K562 (cell line): ENCODE data around the gene ARFGAP3. TPM values are rescaled to one million over a fixed set of nuclear protein-coding genes. Genes with fewer than 3 reads are reported as not detected.

ENCODE experiments used
- ATAC-seq: fragments of 200-7000 bp; cut with Tn5 transposase; 3 replicates; pipeline ENCODE4 v1.9.1; 2020; ENCODE audit warnings: moderate library complexity
- BruUV-seq: library from RNA; stranded (reverse); fragments of 400-500 nt; replicated peaks from 2 replicates; lab custom pipeline; 2021; lab: Mats Ljungman, UMichigan
- CTCF ChIA-PET: fragments of 300-600 bp; formaldehyde crosslinking; extraction: SDS; loops from one replicate; lab custom pipeline; 2021; ENCODE audit warnings: low intra/inter-chr PET ratio; lab: Yijun Ruan, JAX
- POLR2A ChIA-PET: fragments of 300-600, 350-650 bp; sonication (Branson Sonifier 250); formaldehyde crosslinking; extraction: SDS; loops from one replicate; lab custom pipeline; 2021; ENCODE audit warnings: antibody characterized with exemption, inconsistent platforms; lab: Yijun Ruan, JAX
- DNase-seq, 4 experiments: peaks; one replicate each; pipeline versions ENCODE4 v3.0.0 to v3.0.0-alpha.2; 2011 to 2018; ENCODE audit warnings: low spot score in 3 of 4, mixed read lengths in 3 of 4; ENCODE audit errors: extremely low read depth in 1 of 4
- FAIRE-seq: peaks from 2 replicates; lab custom pipeline; 2011; peaks lifted over from hg19 to GRCh38; lab: Jason Lieb, UNC
- H2AFZ ChIP-seq: 2 replicates; pipeline ENCODE4 v1.6.0; 2011; ENCODE audit warnings: low read depth, low read length, control low read depth, inconsistent platforms
- H3K27ac ChIP-seq: fragments of 200-600 bp; 3 replicates; pipeline ENCODE4 v1.8.0; 2011; ENCODE audit warnings: low read depth, mild to moderate bottlenecking, control low read depth, inconsistent platforms, low read length, moderate library complexity, mixed read lengths; ENCODE audit errors: extremely low read depth
- H3K27me3 ChIP-seq, 2 experiments: fragments of 300-600 bp in 1 of 2; 2 replicates in 1 of 2; 3 replicates in 1 of 2; pipeline versions ENCODE4 v1.6.0 to v1.8.0; 2011; ENCODE audit warnings: inconsistent platforms in 2 of 2, low read length in 2 of 2, mild to moderate bottlenecking in 1 of 2, mixed read lengths in 1 of 2, moderate library complexity in 1 of 2; ENCODE audit not compliant: control insufficient read depth in 2 of 2, insufficient read depth in 2 of 2
- H3K36me3 ChIP-seq: fragments of 300-600 bp; 3 replicates; pipeline ENCODE4 v1.8.0; 2011; ENCODE audit warnings: mild to moderate bottlenecking, low read length, inconsistent platforms; ENCODE audit not compliant: control insufficient read depth, insufficient read depth
- H3K4me1 ChIP-seq, 2 experiments: fragments of 200-600 bp in 1 of 2; replicated peaks in 1 of 2; 2 replicates in 1 of 2; 3 replicates in 1 of 2; pipeline versions ENCODE4 v1.5.1 to v1.8.0; 2011; ENCODE audit warnings: inconsistent platforms in 2 of 2, low read length in 2 of 2, mild to moderate bottlenecking in 1 of 2, mixed read lengths in 1 of 2, moderate library complexity in 1 of 2; ENCODE audit not compliant: control insufficient read depth in 2 of 2, insufficient read depth in 2 of 2
- H3K4me2 ChIP-seq: 2 replicates; pipeline ENCODE4 v1.6.1; 2011; ENCODE audit warnings: low read length, control low read depth, inconsistent platforms, mixed read lengths; ENCODE audit not compliant: insufficient read depth
- H3K4me3 ChIP-seq: fragments of 200-600 bp; sonication (generic), shearing (Covaris generic); 2 replicates; pipeline ENCODE4 v1.5.1; 2016; ENCODE audit warnings: control low read depth, inconsistent platforms
- H3K79me2 ChIP-seq: fragments of 200-600 bp; 3 replicates; pipeline ENCODE4 v1.8.0; 2011; ENCODE audit warnings: low read length, inconsistent platforms; ENCODE audit not compliant: control insufficient read depth, insufficient read depth
- H3K9ac ChIP-seq, 2 experiments: 2 replicates each; pipeline versions ENCODE4 v1.6.0 to v1.6.1; 2011; ENCODE audit warnings: low read depth in 2 of 2, low read length in 2 of 2, control low read depth in 1 of 2, inconsistent platforms in 1 of 2, mild to moderate bottlenecking in 1 of 2, mixed read lengths in 1 of 2; ENCODE audit not compliant: insufficient read depth in 1 of 2
- H3K9me1 ChIP-seq: one replicate; pipeline ENCODE4 v1.6.0; 2011; ENCODE audit warnings: inconsistent platforms, mild to moderate bottlenecking, low read length, moderate library complexity; ENCODE audit not compliant: control insufficient read depth, insufficient read depth
- H3K9me3 ChIP-seq: replicated peaks from 2 replicates; pipeline ENCODE4 v1.5.1; 2011; ENCODE audit warnings: low read depth, low read length, inconsistent platforms; ENCODE audit not compliant: control insufficient read depth, insufficient read depth
- H4K20me1 ChIP-seq: replicated peaks from 2 replicates; pipeline ENCODE4 v1.6.1; 2011; ENCODE audit warnings: low read length, inconsistent platforms, mixed read lengths; ENCODE audit not compliant: control insufficient read depth, insufficient read depth
- CTCF ChIP-seq, 3 experiments: IDR thresholded peaks in 2 of 3; conservative IDR thresholded peaks in 1 of 3; 2 replicates each; pipeline ENCODE4 v1.5.1; 2011 to 2012; ENCODE audit warnings: low read length in 3 of 3, mild to moderate bottlenecking in 3 of 3, control low read depth in 2 of 3, improper control_type of control experiment in 1 of 3, inconsistent platforms in 1 of 3, low read depth in 1 of 3, mixed read lengths in 1 of 3, moderate library complexity in 1 of 3; ENCODE audit not compliant: insufficient read depth in 2 of 3
- KLF13 ChIP-seq: fragments of 450-650 bp; IDR thresholded peaks from 2 replicates; pipeline ENCODE4 v1.6.1; 2016; ENCODE audit warnings: missing genetic modification characterization, low read depth, mild to moderate bottlenecking, missing compliant biosample characterization, moderate library complexity, borderline replicate concordance
- RBM22 ChIP-seq: fragments of 200-400 bp; formaldehyde crosslinking; IDR thresholded peaks from 2 replicates; pipeline ENCODE4 v1.6.1; 2018; ENCODE audit warnings: low read length, low read depth; ENCODE audit not compliant: poor library complexity, severe bottlenecking
- ZNF668 ChIP-seq: fragments of 250-450 bp; sonication (Bioruptor Pico); IDR thresholded peaks from 2 replicates; pipeline ENCODE4 v1.8.0; 2022; ENCODE audit warnings: mild to moderate bottlenecking, inconsistent platforms
- WGBS: fragments of 100-300 bp; shearing (Covaris generic); methylation state at CpG from one replicate; pipeline ENCODE4 v1.1.6; 2016; ENCODE audit warnings: low coverage, mixed read lengths; ENCODE audit not compliant: insufficient coverage; ENCODE audit errors: missing lambda C conversion rate; 5-methylcytosine and 5-hydroxymethylcytosine counted together
- in situ Hi-C: fragments of 300-500 bp; cut with MboI; formaldehyde crosslinking; loops from 4 replicates; pipeline ENCODE4 v1.15.0; 2018; ENCODE audit warnings: inconsistent platforms, mixed read lengths
- intact Hi-C: fragments of 100-400 bp; cut with micrococcal nuclease; formaldehyde crosslinking; loops from 2 replicates; pipeline ENCODE4 v1.14.2; 2022
- polyA plus RNA-seq, 8 experiments: library from polyadenylated mRNA; depleted of rRNA in 4 of 8; stranded (reverse) in 5 of 8; unstranded in 3 of 8; fragments of >200 nt; fragmentation: Nextera tagmentation in 2 of 8; fragmentation: Illumina TruSeq in 1 of 8; extraction: Ambion mirVana in 2 of 8; extraction: Trizol in 1 of 8; gene quantifications; 2 replicates each; pipeline versions ENCODE4 v1.2.1 to v1.2.3, GENCODE V29; 2011 to 2014; ENCODE audit warnings: inconsistent platforms in 1 of 8, missing spikeins in 1 of 8
- total RNA-seq, 7 experiments: library from RNA; depleted of rRNA in 6 of 7; stranded (reverse); fragments of >200 nt in 6 of 7; fragmentation: Illumina TruSeq in 2 of 7; extraction: Trizol in 2 of 7; gene quantifications; 2 replicates each; pipeline versions ENCODE4 v1.2.1 to v1.2.3, GENCODE V29; 2011 to 2021; ENCODE audit warnings: low replicate concordance in 1 of 7

Gene ARFGAP3
- total and polyA plus RNA-seq, 9 of the 15 experiments (the other 6 are each of a cell fraction or from before 2014, with no cell fraction given), result 14.2 to 31.9 (median 22.7) TPM

DNA sequence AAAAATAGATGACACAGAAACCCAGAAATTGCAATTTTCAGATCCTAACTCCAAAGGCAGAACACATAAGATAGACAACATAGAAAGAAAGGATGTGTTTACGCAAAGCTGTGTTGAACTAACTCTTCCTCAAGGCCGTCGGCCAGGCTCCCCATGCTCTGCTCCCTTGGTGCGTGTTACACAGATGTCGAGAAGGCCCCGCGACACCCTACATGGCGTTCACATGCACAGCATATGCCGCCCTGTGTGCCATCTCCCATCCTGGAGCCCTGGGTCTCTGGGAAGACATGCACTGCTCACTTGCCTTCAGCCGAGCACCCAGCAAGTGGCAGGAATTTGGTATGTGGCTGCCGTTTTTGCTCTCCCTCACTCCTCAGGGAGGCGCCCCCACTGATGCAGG is 47.0 kb upstream of the ARFGAP3 start:
- TF ChIP-seq RBM22 (peak; percentile 45), ZNF668 (CRISPR knock-in tag) (no peak)
- DNase-seq (no peak), FAIRE-seq (no peak), ATAC-seq (no peak)
- in situ Hi-C loops (no loop called here), intact Hi-C loops (no loop called here)
- H3K4me3 ChIP-seq, result no peak overlapping the region
- peaks cover 5% of the 10 kb centered on the region; the same call in 2 of the 3 replicates for H3K36me3 ChIP-seq
- BruUV-seq, result no TSS peak
- POLR2A ChIA-PET, result no interaction called here
- H3K4me2 ChIP-seq, result no peak overlapping the region
- H3K9ac ChIP-seq, result no peak overlapping the region
- H3K9me3 ChIP-seq, result no peaks in the 10 kb centered on the region
- H2AFZ ChIP-seq, result no peak overlapping the region
- whole genome bisulfite sequencing, result 90% methylated on average over 6 of the region's 12 CpGs
- CTCF ChIA-PET, result no interaction called here
- H3K9me1 ChIP-seq, result no peaks in the 10 kb centered on the region
- H3K27me3 ChIP-seq, result no peaks in the 10 kb centered on the region
- no peaks in the 10 kb centered on the region for H3K4me1 ChIP-seq
- H4K20me1 ChIP-seq, result no peaks in the 10 kb centered on the region; the same call in 1 of the 2 replicates
- no peaks in the 10 kb centered on the region for H3K79me2 ChIP-seq
- no peak overlapping the region for H3K27ac ChIP-seq

GRCh38 chr22:42902875-42903510 is 45.9 kb upstream of the ARFGAP3 start:
- no peak for TF ChIP-seq KLF13 (tag)
- peak in 1 of 3 experiments; percentile 8; a peak in 1 of 6 replicates for TF ChIP-seq CTCF (IDR thresholded peaks at IDR 0.05 in 2 of 3, conservative IDR thresholded peaks at IDR 0.05 in 1 of 3; ENCODE audit: insufficient read depth in 2 of 3, low read depth in 1 of 3, low read length in 3 of 3)
- POLR2A ChIA-PET, result interaction anchor here (0.8 kb wide), 1 partner anchor 10 kb away, joined by 4 read pairs; no protein-coding TSS in a partner anchor

More at GRCh38 chr22:42902875-42903510, 45.9 kb upstream of the ARFGAP3 start:
- Histone ChIP-seq H3K4me2 (no peak overlapping the region), H3K9me3 (no peaks in the 10 kb centered on the region), H3K9ac (no peak overlapping the region), H3K27me3 (no peaks in the 10 kb centered on the region), H3K4me3 (no peak overlapping the region), H3K9me1 (no peaks in the 10 kb centered on the region), H3K36me3 (peaks cover 5% of the 10 kb centered on the region; the same call in 2 of the 3 replicates), H2AFZ (no peak overlapping the region), H4K20me1 (no peaks in the 10 kb centered on the region; the same call in 1 of the 2 replicates), H3K27ac (no peak overlapping the region), H3K79me2 (no peaks in the 10 kb centered on the region), H3K4me1 (no peaks in the 10 kb centered on the region)
- in situ Hi-C loops, result no loop called here
- DNase-seq (no peak), ATAC-seq (no peak), FAIRE-seq (no peak)
- 75% methylated on average over 14 of the region's 15 CpGs for WGBS
- no TSS peak for BruUV-seq
- CTCF ChIA-PET, result no interaction called here
- intact Hi-C loops, result no loop called here
